Stimulated activated CD4-positive, alpha-beta T cell treated with anti-CD3 and anti-CD28 coated beads, TNF-alpha, amount 100 ng/mL, for 48 hours (primary cell): ENCODE results near the gene RAPGEFL1.
A peak's percentile ranks its signal among the peaks of the same experiment; 100 is the strongest.
"Not testable (repeated sequence)": the region's sequence is repeated elsewhere in the genome, so short reads cannot be mapped to it uniquely, and the experiment has no call there.

ENCODE experiments used
- DNase-seq, 3 donors: peaks; one replicate each; pipeline ENCODE4 v3.0.0-alpha.2; 2020; ENCODE audit warnings: low read depth in 3 of 3

The RAPGEFL1 gene

GRCh38 chr17:40177275-40177874 is at the start of gene RAPGEFL1:
RAPGEFL1 (plus strand) TSS chr17:40177470; CDS start chr17:40177862, 392 bp downstream.
- peak; percentile 69 to 92 (median 79) for DNase-seq

GRCh38 chr17:40129498-40129897 is 47.8 kb upstream of the RAPGEFL1 start:
- DNase-seq, result no peak

- no peak for DNase-seq
Measured at GRCh38 chr17:40130352-40131042, 46.8 kb upstream of the RAPGEFL1 start.

- no peak for DNase-seq
Measured at GRCh38 chr17:40134184-40134583, 43.1 kb upstream of the RAPGEFL1 start.

- DNase-seq, result no peak
Measured at GRCh38 chr17:40135817-40136216, 41.5 kb upstream of the RAPGEFL1 start.

GRCh38 chr17:40139566-40140058 is 37.7 kb upstream of the RAPGEFL1 start:
- DNase-seq, result no peak

- DNase-seq, result not testable (repeated sequence)
Measured at GRCh38 chr17:40143166-40143565, 34.1 kb upstream of the RAPGEFL1 start.

- no peak for DNase-seq
Measured at GRCh38 chr17:40145476-40145875, 31.8 kb upstream of the RAPGEFL1 start.

GRCh38 chr17:40148527-40148926 is 28.7 kb upstream of the RAPGEFL1 start:
- DNase-seq, result no peak

GRCh38 chr17:40150276-40150675 is 27.0 kb upstream of the RAPGEFL1 start:
- no peak for DNase-seq

- no peak for DNase-seq
Measured at GRCh38 chr17:40151414-40151963, 25.8 kb upstream of the RAPGEFL1 start.

GRCh38 chr17:40153603-40154236 is 23.6 kb upstream of the RAPGEFL1 start:
- DNase-seq, result no peak

- DNase-seq, result no peak
Measured at GRCh38 chr17:40157973-40158372, 19.3 kb upstream of the RAPGEFL1 start.

- no peak for DNase-seq
Measured at GRCh38 chr17:40158438-40159013, 18.7 kb upstream of the RAPGEFL1 start.

- no peak for DNase-seq
Measured at GRCh38 chr17:40159456-40159855, 17.8 kb upstream of the RAPGEFL1 start.

GRCh38 chr17:40167685-40168261 is 9.5 kb upstream of the RAPGEFL1 start:
- DNase-seq, result no peak

GRCh38 chr17:40168262-40168832 is 8.9 kb upstream of the RAPGEFL1 start:
- DNase-seq, result no peak

GRCh38 chr17:40170325-40170724 is 6.9 kb upstream of the RAPGEFL1 start:
- no peak for DNase-seq

- DNase-seq, result no peak
Measured at GRCh38 chr17:40171750-40172149, 5.5 kb upstream of the RAPGEFL1 start.

- DNase-seq, result no peak
Measured at GRCh38 chr17:40173091-40173777, 4.0 kb upstream of the RAPGEFL1 start.

GRCh38 chr17:40173778-40174135 is 3.5 kb upstream of the RAPGEFL1 start:
- no peak for DNase-seq
